Endothelial cell (in vitro differentiated cells): Measurements from ENCODE around the gene KRT15. TPM values are rescaled to one million over a fixed set of nuclear protein-coding genes. Genes with fewer than 3 reads are reported as not detected.

Experiments
- DNase-seq: peaks from one replicate; pipeline ENCODE4 v3.0.0; 2021; ENCODE audit warnings: low spot score
- H3K27ac Mint-ChIP-seq: one replicate; pipeline ENCODE4 v1.8.0; 2021; ENCODE audit warnings: mixed read lengths, inconsistent platforms; ENCODE audit not compliant: unreplicated experiment
- H3K27me3 Mint-ChIP-seq: one replicate; pipeline ENCODE4 v1.8.0; 2021; ENCODE audit warnings: mild to moderate bottlenecking, moderate library complexity, mixed read lengths, inconsistent platforms; ENCODE audit not compliant: unreplicated experiment
- H3K36me3 Mint-ChIP-seq: one replicate; pipeline ENCODE4 v1.8.0; 2021; ENCODE audit warnings: mild to moderate bottlenecking, low read depth, mixed read lengths, inconsistent platforms; ENCODE audit not compliant: unreplicated experiment
- H3K4me1 Mint-ChIP-seq: one replicate; pipeline ENCODE4 v1.8.0; 2021; ENCODE audit warnings: mild to moderate bottlenecking, mixed read lengths, inconsistent platforms; ENCODE audit not compliant: unreplicated experiment
- H3K4me3 Mint-ChIP-seq: one replicate; pipeline ENCODE4 v1.8.0; 2021; ENCODE audit warnings: mild to moderate bottlenecking, mixed read lengths, inconsistent platforms; ENCODE audit not compliant: unreplicated experiment
- H3K9me3 Mint-ChIP-seq: one replicate; pipeline ENCODE4 v1.8.0; 2021; ENCODE audit warnings: mixed read lengths, inconsistent platforms; ENCODE audit not compliant: unreplicated experiment
- CTCF ChIP-seq: fragments of 200-600 bp; sonication (generic); IDR thresholded peaks from one replicate; pipeline ENCODE4 v1.5.0; 2021; ENCODE audit warnings: antibody characterized with exemption; ENCODE audit not compliant: unreplicated experiment
- long read RNA-seq: library from polyadenylated mRNA; unstranded; transcript quantifications from one replicate; pipeline ENCODE4 v2.0.0, GENCODE V29; 2020; ENCODE audit not compliant: unreplicated experiment
- total RNA-seq: library from RNA; stranded (reverse); fragmentation: NEBNext Ultra II Directional; extraction: Animal tissue kit (Norgen Biotek cat#: 25700); gene quantifications from one replicate; pipeline ENCODE4 v1.2.1, GENCODE V29; 2021; ENCODE audit not compliant: unreplicated experiment

Gene KRT15
- total RNA-seq = not detected
- long read RNA-seq = 0 reads

DNA sequence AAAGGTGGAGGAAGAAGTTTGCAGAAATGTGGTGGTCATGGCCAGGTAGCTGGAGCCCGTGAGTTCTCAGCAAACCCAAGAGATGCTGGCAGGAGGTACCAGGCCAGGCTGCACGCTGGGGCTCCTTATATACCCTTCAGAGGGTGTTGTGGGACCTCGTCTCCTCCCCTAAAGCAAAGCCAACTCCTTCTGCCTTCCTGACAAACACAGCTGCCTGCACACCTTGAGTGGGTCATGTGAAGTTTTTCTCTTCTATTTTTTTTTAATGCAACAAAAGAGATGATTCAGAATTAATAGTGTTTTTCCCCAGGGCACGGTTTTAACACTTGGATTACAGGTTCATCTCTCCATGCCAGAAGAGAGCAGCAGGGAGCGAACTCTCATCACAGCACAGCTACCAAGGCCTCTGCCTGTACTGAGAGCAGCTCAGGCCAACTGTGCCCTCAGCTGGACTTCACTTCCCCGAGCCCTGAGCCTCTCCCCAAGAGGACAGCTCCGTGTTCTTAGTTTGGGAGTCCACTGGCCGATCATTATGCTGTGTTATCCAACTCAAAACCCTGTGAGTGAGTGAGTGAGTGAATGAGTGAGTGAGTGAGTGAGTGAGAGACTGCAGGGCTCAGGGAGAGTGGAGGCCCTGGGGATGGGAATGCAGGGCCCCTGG is at the start of gene KRT15:
Gene KRT15 (minus strand): TSS at position 102 of the 661 bp plus-strand sequence. CDS start 63 bp downstream, at position 39.
- Mint-ChIP-seq H3K27ac (no peak within 1 kb of the TSS), H3K9me3 (no peaks in the 10 kb centered on the region), H3K36me3 (no peaks in the 10 kb centered on the region), H3K4me1 (no peaks in the 10 kb centered on the region), H3K4me3 (no peak within 1 kb of the TSS), H3K27me3 (no peaks in the 10 kb centered on the region)
- DNase-seq = no peak
- TF ChIP-seq CTCF = no peak

DNA sequence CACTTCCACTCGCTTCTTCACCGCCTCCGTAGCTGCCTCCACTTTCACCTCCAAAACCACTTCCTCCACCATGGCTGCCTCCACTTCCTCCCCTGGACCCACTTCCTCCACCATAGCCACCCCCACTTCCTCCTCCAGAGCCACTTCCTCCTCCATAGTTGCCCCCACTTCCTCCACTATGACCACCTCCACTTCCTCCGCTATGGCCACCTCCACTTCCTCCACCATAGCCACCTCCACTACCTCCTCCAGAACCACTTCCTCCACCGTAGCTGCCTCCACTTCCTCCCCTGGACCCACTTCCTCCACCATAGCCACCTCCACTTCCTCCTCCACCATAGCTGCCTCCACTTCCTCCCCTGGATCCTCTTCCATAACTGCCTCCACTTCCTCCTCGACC is 48.6 kb upstream of the KRT15 start:
- no peaks in the 10 kb centered on the region for H3K36me3 Mint-ChIP-seq
- peaks cover 5% of the 10 kb centered on the region for H3K9me3 Mint-ChIP-seq
- peaks cover 3% of the 10 kb centered on the region for H3K4me1 Mint-ChIP-seq
- TF ChIP-seq CTCF = no peak
- H3K27ac Mint-ChIP-seq = peak overlapping the region; percentile 31
- DNase-seq = no peak
- H3K27me3 Mint-ChIP-seq = peaks cover 11% of the 10 kb centered on the region
- H3K4me3 Mint-ChIP-seq = no peak overlapping the region

DNA sequence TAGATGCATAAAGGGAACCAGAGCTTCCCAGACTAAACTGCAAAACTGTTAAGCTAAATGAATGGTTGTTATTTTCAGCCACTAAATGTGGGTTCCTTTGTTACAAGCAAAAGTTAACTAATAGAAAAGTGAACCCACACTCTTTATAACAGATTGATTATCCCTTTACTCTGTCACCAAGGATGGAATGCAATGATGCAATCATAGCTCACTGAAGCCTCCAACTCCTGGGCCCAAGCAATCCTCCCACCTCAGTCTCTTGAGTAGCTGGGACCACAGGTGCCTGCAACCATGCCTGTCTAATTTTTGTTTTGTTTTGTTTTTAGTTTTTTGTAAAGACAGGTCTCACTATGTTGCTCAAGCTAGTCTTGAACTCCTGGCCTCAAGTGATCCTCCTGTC is 46.6 kb upstream of the KRT15 start:
- peaks cover 5% of the 10 kb centered on the region for H3K9me3 Mint-ChIP-seq
- no peaks in the 10 kb centered on the region for H3K36me3 Mint-ChIP-seq
- no peak overlapping the region for H3K4me3 Mint-ChIP-seq
- no peak for TF ChIP-seq CTCF
- DNase-seq = no peak
- H3K27ac Mint-ChIP-seq = no peak overlapping the region
- H3K27me3 Mint-ChIP-seq = peaks cover 10% of the 10 kb centered on the region
- H3K4me1 Mint-ChIP-seq = peaks cover 3% of the 10 kb centered on the region

DNA sequence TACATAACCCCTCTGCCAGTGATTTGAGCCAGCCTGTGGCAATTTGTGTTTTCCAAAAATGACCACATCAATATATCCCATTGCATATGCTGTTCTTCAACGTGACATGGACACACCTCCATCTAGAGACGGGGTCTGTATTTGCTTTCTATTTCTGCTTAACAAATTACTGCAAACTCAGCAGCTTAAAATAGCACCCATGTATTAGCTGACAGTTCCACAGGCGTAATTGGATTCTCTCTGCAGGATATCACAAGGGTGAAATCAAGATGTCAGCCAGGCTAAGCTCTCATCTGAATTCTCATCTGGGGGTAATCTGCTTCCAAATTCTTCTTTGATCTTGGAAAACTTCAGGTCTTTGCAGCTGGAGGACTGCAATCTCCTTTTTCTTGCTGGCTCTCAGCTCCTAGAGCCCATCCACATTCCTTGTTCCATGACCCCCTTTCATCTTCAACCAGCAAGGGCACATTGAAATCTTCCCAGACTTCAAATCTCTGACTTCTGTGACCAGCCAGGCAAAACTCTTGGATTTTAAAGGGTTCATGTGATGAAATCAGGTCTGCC is 45.0 kb upstream of the KRT15 start:
- H3K27ac Mint-ChIP-seq = no peak overlapping the region
- H3K36me3 Mint-ChIP-seq = no peaks in the 10 kb centered on the region
- H3K9me3 Mint-ChIP-seq = peaks cover under 1% of the 10 kb centered on the region
- TF ChIP-seq CTCF = no peak
- H3K4me1 Mint-ChIP-seq = peaks cover 3% of the 10 kb centered on the region
- H3K27me3 Mint-ChIP-seq = peaks cover 5% of the 10 kb centered on the region
- no peak overlapping the region for H3K4me3 Mint-ChIP-seq
- no peak for DNase-seq

DNA sequence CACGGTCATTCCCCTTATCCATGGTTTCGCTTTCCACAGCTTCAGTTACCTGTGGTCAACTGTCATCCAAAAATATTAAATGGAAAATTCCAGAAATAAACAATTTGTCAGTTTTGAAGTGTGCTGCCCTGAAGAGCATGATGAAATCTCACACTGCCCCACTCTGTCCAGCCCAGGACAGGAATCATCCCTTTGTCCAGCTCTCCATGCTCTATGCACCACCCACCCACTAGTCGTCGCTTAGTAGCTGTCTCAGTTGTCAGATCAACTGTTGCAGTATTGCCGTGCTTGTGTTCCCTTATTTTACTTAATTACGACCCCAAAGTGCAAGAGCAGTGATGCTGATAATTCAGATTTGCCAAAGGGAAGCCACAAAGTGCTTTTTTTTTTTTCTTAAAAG is 42.9 kb upstream of the KRT15 start:
- Mint-ChIP-seq H3K27ac (no peak overlapping the region), H3K4me1 (no peaks in the 10 kb centered on the region), H3K36me3 (no peaks in the 10 kb centered on the region), H3K27me3 (no peaks in the 10 kb centered on the region), H3K4me3 (no peak overlapping the region), H3K9me3 (no peaks in the 10 kb centered on the region)
- no peak for DNase-seq
- no peak for TF ChIP-seq CTCF
